Heart right ventricle (tissue), 16 donors: Measurements from ENCODE around the gene SVIL. TPM values are rescaled to one million over a fixed set of nuclear protein-coding genes. Genes with fewer than 3 reads are reported as not detected.
"Not testable (repeated sequence)": the region's sequence is repeated elsewhere in the genome, so short reads cannot be mapped to it uniquely, and the experiment has no call there.

Source experiments
- ATAC-seq, 8 donors: fragments of 200-7000 bp; cut with Tn5 transposase; one replicate each; pipeline ENCODE4 v1.9.1; 2020; ENCODE audit warnings: mild to moderate bottlenecking in 8 of 8, moderate library complexity in 8 of 8, moderate number of reproducible peaks in 1 of 8
- DNase-seq, 2 donors: peaks; one replicate each; pipeline ENCODE4 v3.0.0-alpha.2; 2020
- H3K27ac ChIP-seq, 10 donors: fragments of 200-600 bp; sonication (generic) in 2 of 10; one replicate each; pipeline versions ENCODE4 v1.5.0 to v1.8.0; 2020 to 2022; ENCODE audit warnings: mild to moderate bottlenecking in 3 of 10
- H3K27me3 ChIP-seq, 7 donors: fragments of 200-600 bp; one replicate each; pipeline ENCODE4 v1.8.0; 2021 to 2022; ENCODE audit warnings: mild to moderate bottlenecking in 2 of 7
- H3K36me3 ChIP-seq, 9 donors: fragments of 200-600 bp; sonication (generic) in 1 of 9; one replicate each; pipeline versions ENCODE4 v1.5.0 to v1.8.0; 2020 to 2022; ENCODE audit warnings: mild to moderate bottlenecking in 2 of 9
- H3K4me1 ChIP-seq, 9 donors: fragments of 200-600 bp; sonication (generic) in 1 of 9; one replicate each; pipeline versions ENCODE4 v1.5.0 to v1.8.0; 2020 to 2022; ENCODE audit warnings: mild to moderate bottlenecking in 4 of 9
- H3K4me3 ChIP-seq, 10 donors: fragments of 200-600 bp; sonication (generic) in 2 of 10; one replicate each; pipeline versions ENCODE4 v1.5.0 to v1.8.0; 2020 to 2022; ENCODE audit warnings: mild to moderate bottlenecking in 7 of 10, moderate library complexity in 2 of 10
- H3K9me3 ChIP-seq, 11 donors: fragments of 200-600 bp in 10 of 11; sonication (generic) in 2 of 11; one replicate each; pipeline versions ENCODE4 v1.5.0 to v1.8.0; 2013 to 2022; ENCODE audit warnings: mild to moderate bottlenecking in 2 of 11, control low read depth in 1 of 11, moderate library complexity in 1 of 11
- WGBS, 2 donors: extraction: QIAGEN DNeasy Blood & Tissue Kit; methylation state at CpG; one replicate each; pipeline ENCODE4 v1.1.7; 2013; ENCODE audit warnings: inconsistent platforms in 1 of 2; 5-methylcytosine and 5-hydroxymethylcytosine counted together
- intact Hi-C, 10 donors: fragments of 100-400 bp; cut with DNase I; formaldehyde crosslinking; loops; one replicate each; pipeline versions ENCODE4 v1.11.1 to v1.14.2; 2022
- polyA plus RNA-seq, 2 donors: library from polyadenylated mRNA; stranded (reverse); fragments of 200-250 nt; gene quantifications; one replicate each; pipeline ENCODE4 v1.2.3, GENCODE V29; 2013
- total RNA-seq, 10 donors: library from RNA; stranded (reverse); fragmentation: NEBNext Ultra II Directional in 3 of 10; extraction: Animal tissue kit (Norgen Biotek cat#: 25700) in 3 of 10; gene quantifications; one replicate each; pipeline versions ENCODE4 v1.2.1 to v1.2.4, GENCODE V29; 2021 to 2023
- TF ChIP-seq, protein P1 (sequence below), 9 donors: fragments of 200-600 bp; sonication (generic) in 2 of 9; IDR thresholded peaks; one replicate each; pipeline versions ENCODE4 v1.5.0 to v1.8.0; 2021 to 2022; ENCODE audit warnings: antibody characterized with exemption in 9 of 9, mild to moderate bottlenecking in 5 of 9, moderate library complexity in 1 of 9
- donor health status: Arrhythmogenic right ventricular cardiomyopathy.
- donor health status: ischemic (EF 13 %, LVEDD 7.1; RV severe dilation, severe dysfunction).
- donor health status: healthy with polysubstance abuse.
- donor health status: DM: no; HTN: yes; CAD: no.
- donor health status: DM: no; HTN: no; CAD: no.
- donor health status: ischemic (EF 25% LVEDD 6.9; RV normal size, moderate dysfunction).
- donor health status: ischemic (EF 25% LVEDD 5.7; RV mildly dilated, moderate dysfunction).
- donor health status: healthy.
- donor health status: DM: yes; HTN: yes; CAD: no.
- donor health status: Ischemic cardiomyopathy.
- donor health status: ischemic (EF 35%, LVEDD 5.7; RV mildly dilated, moderate dysfunction).
- donor health status: nonischemic (EF 11% LVEDD 7.7; RV severe dilation, severe dysfunction).
- donor health status: DM: yes; HTN: yes; CAD: no.
- donor health status: PGD.
- donor health status: ischemic (EF 29% LVEDD 5.4; RV normal size, mild dysfunction).
- donor health status: nonischemic (EF 23%, LVEDD 6.1; RV moderate dilation, normal function).

Gene SVIL
- total and polyA plus RNA-seq, 12 donors, result 38.6 to 655 (median 450) TPM

DNA sequence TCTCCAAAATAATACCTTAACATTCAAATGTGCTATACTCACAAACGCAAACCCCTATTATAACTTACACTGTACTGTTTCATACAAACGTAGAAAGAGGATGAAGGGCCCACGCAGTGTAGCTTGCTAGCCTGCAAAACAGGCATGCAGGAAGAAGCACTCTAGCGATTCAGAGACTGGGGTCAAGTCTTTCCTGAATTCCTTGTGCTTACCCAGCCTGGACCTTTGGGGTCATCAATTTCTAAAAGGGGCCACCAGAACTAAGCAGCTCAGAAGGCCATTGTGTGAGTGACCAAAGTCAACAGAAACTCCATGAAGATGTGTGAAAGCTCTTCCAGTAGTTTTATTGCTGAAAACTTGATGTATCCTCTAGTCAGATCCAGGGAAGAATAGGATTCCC, 111.9 kb downstream of the SVIL start:
- WGBS, 2 donors, result 69 to 75% methylated on average over 4 of the region's 4 CpGs
- peaks cover 0 to 99% (median 49%) of the 10 kb centered on the region in 9 donors for H3K36me3 ChIP-seq
- TF ChIP-seq, protein P1, sequence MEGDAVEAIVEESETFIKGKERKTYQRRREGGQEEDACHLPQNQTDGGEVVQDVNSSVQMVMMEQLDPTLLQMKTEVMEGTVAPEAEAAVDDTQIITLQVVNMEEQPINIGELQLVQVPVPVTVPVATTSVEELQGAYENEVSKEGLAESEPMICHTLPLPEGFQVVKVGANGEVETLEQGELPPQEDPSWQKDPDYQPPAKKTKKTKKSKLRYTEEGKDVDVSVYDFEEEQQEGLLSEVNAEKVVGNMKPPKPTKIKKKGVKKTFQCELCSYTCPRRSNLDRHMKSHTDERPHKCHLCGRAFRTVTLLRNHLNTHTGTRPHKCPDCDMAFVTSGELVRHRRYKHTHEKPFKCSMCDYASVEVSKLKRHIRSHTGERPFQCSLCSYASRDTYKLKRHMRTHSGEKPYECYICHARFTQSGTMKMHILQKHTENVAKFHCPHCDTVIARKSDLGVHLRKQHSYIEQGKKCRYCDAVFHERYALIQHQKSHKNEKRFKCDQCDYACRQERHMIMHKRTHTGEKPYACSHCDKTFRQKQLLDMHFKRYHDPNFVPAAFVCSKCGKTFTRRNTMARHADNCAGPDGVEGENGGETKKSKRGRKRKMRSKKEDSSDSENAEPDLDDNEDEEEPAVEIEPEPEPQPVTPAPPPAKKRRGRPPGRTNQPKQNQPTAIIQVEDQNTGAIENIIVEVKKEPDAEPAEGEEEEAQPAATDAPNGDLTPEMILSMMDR (IDR thresholded peaks at IDR 0.05), result no peak
- H3K27me3 ChIP-seq, result no peaks in the 10 kb centered on the region
- H3K4me3 ChIP-seq, result no peak overlapping the region
- peaks cover 0 to 22% (median 3%) of the 10 kb centered on the region in 9 donors for H3K4me1 ChIP-seq
- H3K27ac ChIP-seq, result peak overlapping the region in 3 of 10 donors; percentile 14 to 41 (median 28)
- ATAC-seq (no peak), DNase-seq (no peak)
- no peaks in the 10 kb centered on the region for H3K9me3 ChIP-seq
- intact Hi-C loops, result loop anchor here in 1 of 10 donors (10.0 kb wide), 2 partner anchors 62 to 212 kb away; no protein-coding TSS in a partner anchor

DNA sequence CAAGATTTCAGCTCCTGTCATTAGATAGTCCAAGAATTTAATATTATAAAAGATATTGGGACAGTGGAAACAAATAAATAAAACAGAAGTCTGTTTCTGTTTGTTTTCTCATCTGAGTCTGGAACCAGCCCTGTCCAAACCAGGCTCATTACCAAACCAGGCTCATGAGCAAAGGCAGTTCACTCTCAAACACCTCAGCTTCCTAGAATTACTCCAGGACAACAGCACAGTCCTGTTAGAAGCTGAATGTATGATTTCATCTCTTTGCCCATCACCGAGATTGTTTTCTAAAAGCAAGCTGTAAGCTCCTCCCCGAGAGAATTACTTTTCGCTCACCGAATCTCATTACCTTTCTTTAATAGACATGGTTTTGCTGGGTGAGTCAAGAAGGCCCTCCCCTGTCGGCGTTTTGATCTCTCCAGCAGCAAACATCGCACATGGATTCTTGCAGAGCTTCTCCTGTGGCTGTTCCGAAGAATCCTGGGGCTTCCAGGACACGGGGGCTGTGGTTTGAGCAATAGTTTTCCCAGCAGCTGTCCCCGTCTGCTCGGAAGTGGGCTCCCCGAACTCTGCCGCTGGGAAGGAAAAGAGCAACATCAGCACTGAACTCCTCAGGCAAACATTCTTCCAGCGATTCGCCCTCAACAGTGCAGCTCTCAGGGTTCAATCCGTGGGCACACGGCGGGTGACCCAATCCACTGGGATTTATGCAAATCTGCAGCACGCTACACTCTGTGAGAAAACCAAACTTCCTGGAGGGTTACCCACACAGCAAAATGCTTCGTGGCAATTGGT, 112.5 kb downstream of the SVIL start:
- H3K4me1 ChIP-seq, result peaks cover 0 to 26% (median 7%) of the 10 kb centered on the region in 9 donors
- intact Hi-C loops, result loop anchor here in 1 of 10 donors (10.0 kb wide), 2 partner anchors 63 to 213 kb away; no protein-coding TSS in a partner anchor
- H3K27ac ChIP-seq, result peak overlapping the region in 6 of 10 donors; percentile 14 to 53 (median 32)
- peaks cover 0 to 100% (median 47%) of the 10 kb centered on the region in 9 donors for H3K36me3 ChIP-seq
- no peak for DNase-seq
- no peaks in the 10 kb centered on the region for H3K27me3 ChIP-seq
- TF ChIP-seq, protein P1 (IDR thresholded peaks at IDR 0.05), result no peak
- 66 to 70% methylated on average over 20 of the region's 20 CpGs for WGBS, 2 donors
- ATAC-seq, result peak in 3 of 8 donors; percentile 18 to 52 (median 23)
- H3K4me3 ChIP-seq, result peak overlapping the region in 1 of 10 donors; percentile 27
- H3K9me3 ChIP-seq, result no peaks in the 10 kb centered on the region

GRCh38 chr10:29519659-29520058, 115.1 kb downstream of the SVIL start:
- ATAC-seq (no peak), DNase-seq (no peak)
- no peak overlapping the region for H3K27ac ChIP-seq
- intact Hi-C loops, result loop anchor here in 1 of 10 donors (10.0 kb wide), 2 partner anchors 65 to 215 kb away; no protein-coding TSS in a partner anchor
- no peaks in the 10 kb centered on the region for H3K27me3 ChIP-seq
- H3K36me3 ChIP-seq, result peaks cover 0 to 95% (median 46%) of the 10 kb centered on the region in 9 donors
- WGBS, 2 donors, result 83 to 86% methylated on average over 3 of the region's 3 CpGs
- TF ChIP-seq, protein P1 (IDR thresholded peaks at IDR 0.05), result no peak
- H3K4me3 ChIP-seq, result no peak overlapping the region
- H3K9me3 ChIP-seq, result no peaks in the 10 kb centered on the region
- peaks cover 0 to 37% (median 13%) of the 10 kb centered on the region in 9 donors for H3K4me1 ChIP-seq

- TF ChIP-seq, protein P1 (IDR thresholded peaks at IDR 0.05), result peak in 7 of 9 donors; percentile 35 to 58 (median 54)
- Histone ChIP-seq H3K4me1 (peaks cover 0 to 45% (median 21%) of the 10 kb centered on the region in 9 donors), H3K36me3 (peaks cover 0 to 86% (median 26%) of the 10 kb centered on the region in 9 donors), H3K27ac (peak overlapping the region in 9 of 10 donors; percentile 60 to 85 (median 75)), H3K4me3 (no peak overlapping the region), H3K9me3 (no peaks in the 10 kb centered on the region), H3K27me3 (no peaks in the 10 kb centered on the region)
- ATAC-seq (peak in 5 of 8 donors; percentile 17 to 38 (median 31)), DNase-seq (no peak)
- 74 to 85% methylated on average over 8 of the region's 8 CpGs for WGBS, 2 donors
- intact Hi-C loops, result no loop called here
Observed at GRCh38 chr10:29517352-29517923, 117.3 kb downstream of the SVIL start.

DNA sequence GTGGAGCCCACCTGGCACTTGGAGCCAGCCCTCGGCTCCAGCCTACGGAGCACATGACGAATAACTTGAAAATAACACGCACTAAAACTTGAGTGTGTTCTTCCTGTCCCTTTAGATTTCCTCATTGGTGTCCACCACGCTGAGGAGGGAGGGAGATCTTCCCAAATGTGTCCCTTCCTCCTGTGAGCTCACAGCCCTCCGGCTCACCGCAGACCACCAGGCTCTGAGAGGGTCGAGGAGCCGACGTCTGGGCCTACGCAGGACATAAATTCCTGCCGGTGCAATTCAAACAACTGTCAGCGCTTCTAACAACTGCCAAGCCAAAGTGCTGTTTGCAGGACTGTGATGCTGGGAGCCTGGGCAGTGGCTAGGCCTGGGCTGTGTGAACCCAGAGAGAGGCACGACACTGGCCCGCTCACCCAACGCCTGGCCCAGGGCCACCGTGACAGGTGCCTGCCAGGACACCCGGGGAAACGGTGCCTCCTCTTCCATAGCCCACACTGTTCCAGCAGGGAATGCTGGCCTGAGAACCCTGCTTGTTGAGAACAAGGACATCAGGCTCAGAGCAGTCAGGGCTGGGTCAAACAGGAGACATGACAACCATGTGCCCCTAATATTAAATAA, 118.3 kb downstream of the SVIL start:
- Histone ChIP-seq H3K4me1 (peaks cover 0 to 49% (median 24%) of the 10 kb centered on the region in 9 donors), H3K27ac (peak overlapping the region in 9 of 10 donors; percentile 60 to 85 (median 75)), H3K36me3 (peaks cover 0 to 86% (median 26%) of the 10 kb centered on the region in 9 donors)
- H3K9me3 ChIP-seq, H3K4me3 ChIP-seq, intact Hi-C loops, H3K27me3 ChIP-seq: not testable (repeated sequence)
- WGBS, 2 donors, result 54 to 58% methylated on average over 19 of the region's 19 CpGs
- DNase-seq (peak; percentile 71 to 80), ATAC-seq (peak; percentile 88 to 96 (median 91))

DNA sequence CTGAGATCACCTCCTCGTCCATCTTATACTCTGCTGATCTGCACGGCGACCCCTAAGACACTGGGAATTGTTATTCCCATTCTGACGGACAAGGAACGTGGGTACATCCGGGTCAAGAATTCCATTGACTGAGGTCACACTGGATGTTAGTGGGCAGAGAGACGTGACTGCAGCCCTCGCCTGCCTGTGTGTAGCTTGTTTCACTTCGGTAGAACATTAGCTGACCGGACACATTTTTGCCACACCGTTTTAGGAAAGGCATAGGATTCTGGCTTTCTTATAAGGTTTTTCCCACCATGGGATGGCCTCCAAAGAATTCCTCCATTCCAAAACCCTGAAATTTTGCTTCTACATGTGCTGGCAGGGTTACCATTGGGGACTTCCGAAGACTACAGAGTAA, 118.9 kb downstream of the SVIL start:
- peaks cover 0 to 54% (median 24%) of the 10 kb centered on the region in 9 donors for H3K4me1 ChIP-seq
- intact Hi-C loops, H3K4me3 ChIP-seq, H3K9me3 ChIP-seq, H3K27me3 ChIP-seq, DNase-seq: not testable (repeated sequence)
- peaks cover 0 to 82% (median 24%) of the 10 kb centered on the region in 9 donors for H3K36me3 ChIP-seq
- peak overlapping the region in 9 of 10 donors; percentile 34 to 85 (median 73) for H3K27ac ChIP-seq
- peak in 3 of 8 donors; percentile 7 to 11 (median 8) for ATAC-seq
- WGBS, 2 donors, result 64 to 73% methylated on average over 12 of the region's 12 CpGs
